HG03159 (cell line): Measurements from ENCODE around the gene HYDIN.
"Not testable (repeated sequence)": the region's sequence is repeated elsewhere in the genome, so short reads cannot be mapped to it uniquely, and the experiment has no call there.

Experiments used
- ATAC-seq: cut with Tn5 transposase; IDR thresholded peaks from one replicate; pipeline ENCODE4 v1.9.1; 2021; ENCODE audit warnings: mild to moderate bottlenecking, moderate library complexity; ENCODE audit not compliant: unreplicated experiment

The HYDIN gene

DNA sequence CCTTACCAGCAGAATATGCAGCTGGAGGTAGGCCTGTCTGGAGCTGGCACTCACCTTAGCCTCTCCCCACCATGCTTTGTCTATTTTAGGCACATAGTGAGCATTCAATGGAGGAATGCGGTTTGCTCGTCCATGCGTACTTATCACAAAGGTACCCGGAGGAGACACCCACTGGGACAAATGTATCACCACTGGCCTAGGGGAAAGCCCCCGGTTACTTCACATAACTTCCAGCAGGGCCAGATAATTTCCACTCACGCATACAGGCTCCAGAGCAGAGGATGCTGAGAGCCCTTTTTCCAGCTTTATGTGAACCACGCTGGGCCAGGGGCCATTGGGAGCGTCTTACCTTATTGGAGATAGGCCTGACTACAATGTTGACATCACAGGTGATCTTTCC lies 348.2 kb downstream of the HYDIN start:
- not testable (repeated sequence) for ATAC-seq

- not testable (repeated sequence) for ATAC-seq
These were observed 352.6 kb downstream of the HYDIN start for GRCh38 chr16:70877895-70878294.

DNA sequence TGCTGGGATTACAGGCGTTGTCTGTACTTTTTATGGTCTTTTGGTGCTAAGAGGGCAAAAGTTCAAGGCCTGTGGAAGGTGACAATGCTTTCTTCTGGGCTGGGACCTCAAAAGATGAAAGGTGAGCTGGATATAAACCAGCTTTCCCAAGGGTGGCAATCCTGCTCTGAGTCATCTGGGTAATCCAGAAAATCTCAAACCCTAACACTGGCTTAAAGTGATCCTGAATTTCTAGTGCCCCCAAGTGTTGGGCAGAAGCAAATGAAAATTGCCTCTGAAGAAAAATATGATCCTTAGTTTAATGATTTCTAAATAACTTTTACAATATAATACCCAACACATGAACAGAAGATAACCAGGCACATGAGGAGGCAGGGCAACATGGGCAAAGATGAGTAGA lies 354.1 kb downstream of the HYDIN start:
- ATAC-seq = not testable (repeated sequence)

DNA sequence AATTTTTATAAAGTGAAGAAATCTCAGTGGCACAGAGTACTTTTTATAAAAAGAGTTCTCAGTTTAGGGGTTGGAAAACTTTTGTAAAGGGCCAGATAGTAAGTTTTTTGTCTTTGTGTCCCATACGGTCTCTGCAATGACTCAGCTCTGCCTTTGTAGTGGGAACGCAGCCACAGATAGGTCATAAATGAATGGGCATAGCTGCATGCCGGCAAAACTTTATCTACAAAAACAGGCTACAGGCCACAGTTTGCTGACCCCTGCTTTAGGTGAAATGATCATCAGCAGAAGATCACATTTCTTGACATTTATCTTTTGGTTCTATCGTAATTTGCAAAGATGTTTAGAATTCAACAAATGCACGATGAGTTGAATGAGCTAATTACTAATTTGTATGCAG lies 365.8 kb downstream of the HYDIN start:
- ATAC-seq = not testable (repeated sequence)

- ATAC-seq = not testable (repeated sequence)
These were observed 368.5 kb downstream of the HYDIN start for GRCh38 chr16:70861996-70862395.

- not testable (repeated sequence) for ATAC-seq
These were observed 379.2 kb downstream of the HYDIN start for GRCh38 chr16:70851299-70851698.

DNA sequence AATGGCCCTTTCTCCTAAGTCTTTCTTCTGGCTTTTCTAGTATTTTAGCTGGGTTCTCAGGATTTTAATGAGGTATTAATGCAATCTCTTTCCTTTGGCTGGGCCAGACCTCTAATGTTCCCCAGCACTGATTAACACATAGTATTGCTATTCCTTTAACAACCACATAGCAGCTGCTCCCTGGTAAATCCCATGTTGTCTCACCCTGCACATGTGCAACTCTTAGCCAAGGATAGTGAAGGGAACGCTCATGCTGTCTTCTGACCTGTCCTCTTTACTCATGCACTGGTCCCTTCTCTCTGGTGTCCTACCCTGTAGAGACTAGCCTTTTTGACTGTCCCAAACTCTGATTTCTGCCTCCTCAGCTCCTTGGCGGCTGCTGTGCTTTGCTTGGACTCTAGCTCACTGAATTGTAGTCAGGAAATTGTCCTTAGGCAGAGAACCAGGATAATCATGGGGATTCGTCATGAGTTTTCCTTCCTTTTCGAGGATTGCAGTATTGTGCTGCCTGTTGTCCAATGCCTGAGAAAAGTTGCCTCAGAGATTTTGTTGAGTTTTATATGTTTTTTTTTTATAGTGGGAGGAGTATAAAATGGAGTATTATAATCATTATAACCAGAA lies 406.9 kb downstream of the HYDIN start:
- ATAC-seq = not testable (repeated sequence)

DNA sequence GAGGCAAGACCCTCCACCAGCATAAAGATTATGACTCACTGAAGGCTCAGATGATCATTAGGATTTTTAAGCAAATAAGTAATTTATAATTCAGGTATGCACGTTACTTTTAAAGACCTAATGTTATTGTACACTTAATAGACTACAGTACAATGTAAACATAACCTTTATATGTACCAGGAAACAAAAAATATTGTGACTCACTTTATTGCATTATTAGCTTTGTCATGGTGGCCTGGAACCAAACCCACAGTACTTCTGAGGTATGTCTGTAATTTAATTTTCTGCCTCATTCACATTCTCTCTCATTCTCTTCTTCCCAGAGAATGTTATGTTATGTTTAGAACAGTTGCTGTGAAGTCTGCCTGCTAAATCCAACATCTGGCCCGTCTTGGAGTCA lies 407.8 kb downstream of the HYDIN start:
- ATAC-seq = not testable (repeated sequence)

DNA sequence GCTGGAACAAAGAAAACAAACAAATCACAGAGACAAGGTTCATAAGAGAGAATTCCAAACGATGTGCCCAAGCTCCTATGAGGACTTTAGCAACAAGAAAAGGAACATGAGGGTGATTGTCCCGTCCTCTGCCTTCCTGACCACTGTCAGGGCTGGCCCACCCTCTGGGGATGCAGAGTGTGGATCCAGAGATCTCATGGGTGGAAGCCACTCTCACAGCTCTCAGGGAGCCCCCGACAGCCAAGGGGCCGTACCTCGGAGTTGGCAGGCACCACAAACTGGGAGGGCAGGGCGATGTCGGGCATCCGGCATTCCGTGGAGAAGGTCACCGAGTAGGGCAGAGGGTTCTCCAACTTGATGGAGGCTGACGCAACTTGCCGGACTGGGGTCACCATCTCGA lies 412.4 kb downstream of the HYDIN start:
- ATAC-seq = not testable (repeated sequence)

GRCh38 chr16:70809392-70810060 lies 421.0 kb downstream of the HYDIN start:
- no peak for ATAC-seq

GRCh38 chr16:70808371-70808770 lies 422.2 kb downstream of the HYDIN start:
- ATAC-seq = no peak

DNA sequence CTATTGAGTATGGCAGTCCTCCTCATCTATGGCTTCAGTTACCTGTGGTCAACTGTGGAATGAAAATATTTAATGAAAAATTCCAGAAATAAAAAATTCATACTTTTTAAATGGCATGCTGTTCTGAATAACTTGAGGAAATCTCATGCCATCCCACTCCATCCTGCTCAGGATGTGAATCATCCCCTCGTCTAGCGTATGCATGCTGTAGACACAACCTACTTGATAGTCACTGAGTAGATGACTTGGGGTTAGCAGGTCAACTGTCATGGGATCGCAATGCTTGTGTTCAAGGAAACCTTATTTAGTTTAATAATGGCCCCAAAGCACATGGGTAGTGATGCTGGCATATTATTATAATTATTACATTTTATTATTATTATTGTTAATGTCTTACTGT lies 424.7 kb downstream of the HYDIN start:
- ATAC-seq = no peak

- ATAC-seq = no peak
These were observed 425.1 kb downstream of the HYDIN start for GRCh38 chr16:70805380-70805779.

- no peak for ATAC-seq
These were observed 425.8 kb downstream of the HYDIN start for GRCh38 chr16:70804734-70805169.

DNA sequence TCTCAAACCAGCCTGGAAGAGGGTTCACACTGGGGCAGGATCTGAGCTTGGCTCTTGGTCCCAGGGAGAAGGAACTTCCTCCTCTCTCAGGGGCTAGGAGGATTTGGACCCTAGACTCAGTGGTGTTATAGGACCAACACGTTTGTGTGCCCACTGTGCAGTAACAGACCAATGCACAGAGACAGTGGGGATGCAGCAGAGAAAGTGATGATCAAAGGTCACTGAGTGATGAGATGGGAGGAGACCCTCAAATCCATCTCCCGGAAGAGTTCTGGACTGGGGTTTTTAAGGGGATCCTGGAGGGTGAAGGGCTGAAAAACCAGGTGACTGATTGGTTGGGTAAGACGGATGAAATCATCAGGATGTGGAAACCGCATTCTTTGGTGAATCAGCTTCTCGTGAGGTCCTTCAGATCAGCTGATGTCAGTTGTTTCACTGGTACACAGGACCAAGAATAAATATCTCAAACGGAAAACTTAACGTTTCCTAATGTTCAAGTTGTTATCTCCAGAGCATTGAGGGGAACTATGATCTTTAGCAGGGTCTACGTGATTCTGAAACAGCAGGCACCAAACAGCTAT lies 426.3 kb downstream of the HYDIN start:
- ATAC-seq = no peak

DNA sequence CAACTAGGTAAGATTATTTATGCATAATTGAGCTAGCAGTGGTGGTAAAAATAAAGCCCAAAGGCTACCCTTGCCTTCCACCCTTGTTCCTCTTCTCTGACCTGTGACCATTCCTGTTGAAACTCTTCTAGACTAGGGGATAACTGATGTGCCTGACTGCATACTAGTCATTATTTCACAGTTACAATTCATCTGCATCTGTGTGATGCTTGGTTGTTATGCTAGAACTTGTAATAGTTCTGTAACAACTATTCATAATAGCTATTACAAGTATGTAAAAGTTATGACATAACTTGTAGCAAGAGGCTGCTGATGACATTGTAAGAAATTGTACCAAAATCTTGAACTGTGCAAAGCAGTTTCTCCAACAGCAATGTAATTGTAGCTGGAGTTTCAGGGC lies 427.2 kb downstream of the HYDIN start:
- ATAC-seq = no peak

- no peak for ATAC-seq
These were observed 428.9 kb downstream of the HYDIN start for GRCh38 chr16:70801611-70802010.

GRCh38 chr16:70800781-70801480 lies 429.6 kb downstream of the HYDIN start, which contains the start of gene VAC14:
Gene VAC14 (minus strand): TSS chr16:70801158. CDS start chr16:70800900, 258 bp downstream.
- ATAC-seq = peak; percentile 90

DNA sequence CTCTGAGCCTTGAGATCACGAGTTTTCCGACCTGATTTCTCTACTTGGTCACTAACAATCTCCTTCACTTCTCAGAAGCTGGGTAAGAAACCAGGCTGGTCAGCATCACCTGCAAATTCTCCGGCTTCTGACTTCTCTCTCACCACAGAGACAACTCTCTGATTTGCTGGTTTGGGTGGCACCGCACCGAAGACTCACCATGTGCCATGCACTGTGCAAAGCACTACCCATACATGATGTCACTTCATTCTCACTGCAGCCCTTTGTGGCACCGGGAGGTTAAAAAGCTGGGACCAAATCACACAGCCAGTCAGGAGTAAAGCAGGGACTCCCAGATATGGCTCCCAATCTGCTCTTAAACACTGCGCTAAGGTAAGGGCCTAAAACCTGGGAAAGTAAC lies 430.2 kb downstream of the HYDIN start:
- no peak for ATAC-seq

DNA sequence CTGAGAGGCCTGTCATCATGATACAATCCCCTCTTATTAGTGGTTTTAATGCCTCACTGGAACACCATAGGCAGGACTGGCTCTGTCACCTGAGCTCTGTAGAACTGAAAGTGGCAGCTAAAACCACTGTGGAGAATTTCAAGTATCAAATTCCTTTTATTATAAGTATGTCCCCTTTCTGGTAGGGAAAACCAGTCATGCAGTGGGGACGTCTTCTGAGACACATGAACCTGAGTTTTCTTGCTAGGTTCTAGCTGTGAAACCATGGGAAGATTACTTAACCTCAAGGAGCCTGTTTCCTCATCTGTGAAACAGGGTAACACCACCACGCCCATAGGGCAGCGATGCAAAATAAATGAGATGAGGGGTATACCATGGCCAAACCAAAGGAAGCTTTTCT lies 434.2 kb downstream of the HYDIN start:
- ATAC-seq = no peak

DNA sequence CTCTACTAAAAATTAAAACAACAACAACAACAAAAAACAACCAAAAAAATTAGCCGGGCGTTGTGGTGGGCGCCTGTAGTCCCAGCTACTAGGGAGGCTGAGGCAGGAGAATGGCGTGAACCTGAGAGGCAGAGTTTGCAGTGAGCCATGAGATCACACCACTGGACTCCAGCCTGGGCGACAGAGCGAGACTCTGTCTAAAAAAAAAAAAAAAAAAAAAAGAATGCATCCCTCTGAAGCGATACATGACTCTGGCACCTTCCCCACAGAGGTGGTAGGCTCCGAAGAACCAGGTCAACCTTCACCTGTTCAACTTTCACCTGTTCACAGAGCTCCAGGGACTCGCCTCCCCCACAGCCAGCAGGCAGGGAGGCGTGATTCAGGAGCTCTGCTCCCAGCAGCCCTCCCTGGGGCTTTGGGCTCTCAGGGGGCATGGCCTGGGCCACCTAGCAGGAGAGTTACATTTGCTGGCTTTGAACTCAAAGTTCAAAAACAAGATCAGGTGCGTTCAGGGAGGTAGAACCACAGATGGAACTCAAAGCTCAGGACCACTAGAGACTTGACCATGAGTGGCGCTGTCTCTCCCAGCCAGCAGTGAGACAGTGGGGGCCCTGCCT lies 435.1 kb downstream of the HYDIN start:
- no peak for ATAC-seq
